ENCODE data around the gene CACFD1.

DNA sequence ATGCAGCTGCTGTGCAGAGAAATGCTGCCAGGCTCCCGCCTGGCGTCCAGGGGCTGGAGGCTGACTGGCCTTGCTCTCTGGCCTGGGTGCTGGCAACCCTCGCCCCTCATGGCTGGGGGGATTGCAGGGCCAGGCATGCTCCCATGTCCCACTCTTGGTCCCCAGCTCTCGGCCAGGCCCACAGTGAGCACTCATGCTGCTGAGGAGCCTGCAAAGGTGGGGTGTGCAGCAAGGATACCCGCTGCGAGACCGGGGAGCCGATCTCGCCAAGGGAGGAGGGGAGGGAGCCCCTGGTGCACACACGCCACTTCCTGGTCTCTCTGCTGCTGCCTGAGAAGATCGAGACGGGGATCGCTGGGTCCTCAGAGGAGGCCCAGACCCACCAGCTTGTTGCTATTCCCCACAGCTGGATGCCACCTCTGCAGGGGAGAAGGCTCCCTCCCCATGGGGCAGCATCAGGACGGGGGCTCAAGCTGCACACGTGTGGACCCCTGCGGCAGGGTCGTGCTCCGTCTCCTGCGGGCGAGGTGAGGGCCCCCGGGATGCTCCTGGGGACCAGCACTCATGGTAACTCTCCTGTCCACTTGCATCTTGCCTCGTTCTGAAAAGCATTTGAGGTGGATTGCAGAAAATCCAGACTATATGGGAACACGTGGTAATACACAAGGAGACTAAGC lies 14.3 kb upstream of the CACFD1 start:
- TF ChIP-seq, protein P1, sequence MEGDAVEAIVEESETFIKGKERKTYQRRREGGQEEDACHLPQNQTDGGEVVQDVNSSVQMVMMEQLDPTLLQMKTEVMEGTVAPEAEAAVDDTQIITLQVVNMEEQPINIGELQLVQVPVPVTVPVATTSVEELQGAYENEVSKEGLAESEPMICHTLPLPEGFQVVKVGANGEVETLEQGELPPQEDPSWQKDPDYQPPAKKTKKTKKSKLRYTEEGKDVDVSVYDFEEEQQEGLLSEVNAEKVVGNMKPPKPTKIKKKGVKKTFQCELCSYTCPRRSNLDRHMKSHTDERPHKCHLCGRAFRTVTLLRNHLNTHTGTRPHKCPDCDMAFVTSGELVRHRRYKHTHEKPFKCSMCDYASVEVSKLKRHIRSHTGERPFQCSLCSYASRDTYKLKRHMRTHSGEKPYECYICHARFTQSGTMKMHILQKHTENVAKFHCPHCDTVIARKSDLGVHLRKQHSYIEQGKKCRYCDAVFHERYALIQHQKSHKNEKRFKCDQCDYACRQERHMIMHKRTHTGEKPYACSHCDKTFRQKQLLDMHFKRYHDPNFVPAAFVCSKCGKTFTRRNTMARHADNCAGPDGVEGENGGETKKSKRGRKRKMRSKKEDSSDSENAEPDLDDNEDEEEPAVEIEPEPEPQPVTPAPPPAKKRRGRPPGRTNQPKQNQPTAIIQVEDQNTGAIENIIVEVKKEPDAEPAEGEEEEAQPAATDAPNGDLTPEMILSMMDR (conservative IDR thresholded peaks at IDR 0.05; ENCODE audit: low read depth, low read length): no peak
- TF ChIP-seq EZH2phosphoT487 (IDR thresholded peaks at IDR 0.05; ENCODE audit: borderline replicate concordance, low read length): no peak
